K562 (cell line): ENCODE measurements around the gene F2. TPM values are rescaled to one million over a fixed set of nuclear protein-coding genes. Genes with fewer than 3 reads are reported as not detected.

Experiments used
- ATAC-seq: fragments of 200-7000 bp; cut with Tn5 transposase; 3 replicates; pipeline ENCODE4 v1.9.1; 2020; ENCODE audit warnings: moderate library complexity
- BruUV-seq: library from RNA; stranded (reverse); fragments of 400-500 nt; replicated peaks from 2 replicates; lab custom pipeline; 2021; lab: Mats Ljungman, UMichigan
- CTCF ChIA-PET: fragments of 300-600 bp; formaldehyde crosslinking; extraction: SDS; loops from one replicate; lab custom pipeline; 2021; ENCODE audit warnings: low intra/inter-chr PET ratio; lab: Yijun Ruan, JAX
- POLR2A ChIA-PET: fragments of 300-600, 350-650 bp; sonication (Branson Sonifier 250); formaldehyde crosslinking; extraction: SDS; loops from one replicate; lab custom pipeline; 2021; ENCODE audit warnings: antibody characterized with exemption, inconsistent platforms; lab: Yijun Ruan, JAX
- DNase-seq, 4 experiments: peaks; one replicate each; pipeline versions ENCODE4 v3.0.0 to v3.0.0-alpha.2; 2011 to 2018; ENCODE audit warnings: low spot score in 3 of 4, mixed read lengths in 3 of 4; ENCODE audit errors: extremely low read depth in 1 of 4
- FAIRE-seq: peaks from 2 replicates; lab custom pipeline; 2011; peaks lifted over from hg19 to GRCh38; lab: Jason Lieb, UNC
- H2AFZ ChIP-seq: 2 replicates; pipeline ENCODE4 v1.6.0; 2011; ENCODE audit warnings: low read depth, low read length, control low read depth, inconsistent platforms
- H3K27ac ChIP-seq: fragments of 200-600 bp; 3 replicates; pipeline ENCODE4 v1.8.0; 2011; ENCODE audit warnings: low read depth, mild to moderate bottlenecking, control low read depth, inconsistent platforms, low read length, moderate library complexity, mixed read lengths; ENCODE audit errors: extremely low read depth
- H3K27me3 ChIP-seq, 2 experiments: fragments of 300-600 bp in 1 of 2; 2 replicates in 1 of 2; 3 replicates in 1 of 2; pipeline versions ENCODE4 v1.6.0 to v1.8.0; 2011; ENCODE audit warnings: inconsistent platforms in 2 of 2, low read length in 2 of 2, mild to moderate bottlenecking in 1 of 2, mixed read lengths in 1 of 2, moderate library complexity in 1 of 2; ENCODE audit not compliant: control insufficient read depth in 2 of 2, insufficient read depth in 2 of 2
- H3K36me3 ChIP-seq: fragments of 300-600 bp; 3 replicates; pipeline ENCODE4 v1.8.0; 2011; ENCODE audit warnings: mild to moderate bottlenecking, low read length, inconsistent platforms; ENCODE audit not compliant: control insufficient read depth, insufficient read depth
- H3K4me1 ChIP-seq, 2 experiments: fragments of 200-600 bp in 1 of 2; replicated peaks in 1 of 2; 2 replicates in 1 of 2; 3 replicates in 1 of 2; pipeline versions ENCODE4 v1.5.1 to v1.8.0; 2011; ENCODE audit warnings: inconsistent platforms in 2 of 2, low read length in 2 of 2, mild to moderate bottlenecking in 1 of 2, mixed read lengths in 1 of 2, moderate library complexity in 1 of 2; ENCODE audit not compliant: control insufficient read depth in 2 of 2, insufficient read depth in 2 of 2
- H3K4me2 ChIP-seq: 2 replicates; pipeline ENCODE4 v1.6.1; 2011; ENCODE audit warnings: low read length, control low read depth, inconsistent platforms, mixed read lengths; ENCODE audit not compliant: insufficient read depth
- H3K4me3 ChIP-seq: fragments of 200-600 bp; sonication (generic), shearing (Covaris generic); 2 replicates; pipeline ENCODE4 v1.5.1; 2016; ENCODE audit warnings: control low read depth, inconsistent platforms
- H3K79me2 ChIP-seq: fragments of 200-600 bp; 3 replicates; pipeline ENCODE4 v1.8.0; 2011; ENCODE audit warnings: low read length, inconsistent platforms; ENCODE audit not compliant: control insufficient read depth, insufficient read depth
- H3K9ac ChIP-seq, 2 experiments: 2 replicates each; pipeline versions ENCODE4 v1.6.0 to v1.6.1; 2011; ENCODE audit warnings: low read depth in 2 of 2, low read length in 2 of 2, control low read depth in 1 of 2, inconsistent platforms in 1 of 2, mild to moderate bottlenecking in 1 of 2, mixed read lengths in 1 of 2; ENCODE audit not compliant: insufficient read depth in 1 of 2
- H3K9me1 ChIP-seq: one replicate; pipeline ENCODE4 v1.6.0; 2011; ENCODE audit warnings: inconsistent platforms, mild to moderate bottlenecking, low read length, moderate library complexity; ENCODE audit not compliant: control insufficient read depth, insufficient read depth
- H3K9me3 ChIP-seq: replicated peaks from 2 replicates; pipeline ENCODE4 v1.5.1; 2011; ENCODE audit warnings: low read depth, low read length, inconsistent platforms; ENCODE audit not compliant: control insufficient read depth, insufficient read depth
- H4K20me1 ChIP-seq: replicated peaks from 2 replicates; pipeline ENCODE4 v1.6.1; 2011; ENCODE audit warnings: low read length, inconsistent platforms, mixed read lengths; ENCODE audit not compliant: control insufficient read depth, insufficient read depth
- ZNF740 ChIP-seq, 3 experiments: fragments of 200-800 bp in 1 of 3; sonication (Bioruptor generic) in 1 of 3; sonication (generic) in 1 of 3; formaldehyde crosslinking in 1 of 3; IDR thresholded peaks; 2 replicates each; pipeline versions ENCODE4 v1.6.1 to v1.8.0; 2016 to 2022; ENCODE audit warnings: mild to moderate bottlenecking in 2 of 3, missing compliant biosample characterization in 2 of 3, missing genetic modification characterization in 2 of 3, missing genetic modification reagents in 1 of 3
- WGBS: fragments of 100-300 bp; shearing (Covaris generic); methylation state at CpG from one replicate; pipeline ENCODE4 v1.1.6; 2016; ENCODE audit warnings: low coverage, mixed read lengths; ENCODE audit not compliant: insufficient coverage; ENCODE audit errors: missing lambda C conversion rate; 5-methylcytosine and 5-hydroxymethylcytosine counted together
- in situ Hi-C: fragments of 300-500 bp; cut with MboI; formaldehyde crosslinking; loops from 4 replicates; pipeline ENCODE4 v1.15.0; 2018; ENCODE audit warnings: inconsistent platforms, mixed read lengths
- intact Hi-C: fragments of 100-400 bp; cut with micrococcal nuclease; formaldehyde crosslinking; loops from 2 replicates; pipeline ENCODE4 v1.14.2; 2022
- polyA plus RNA-seq, 8 experiments: library from polyadenylated mRNA; depleted of rRNA in 4 of 8; stranded (reverse) in 5 of 8; unstranded in 3 of 8; fragments of >200 nt; fragmentation: Nextera tagmentation in 2 of 8; fragmentation: Illumina TruSeq in 1 of 8; extraction: Ambion mirVana in 2 of 8; extraction: Trizol in 1 of 8; gene quantifications; 2 replicates each; pipeline versions ENCODE4 v1.2.1 to v1.2.3, GENCODE V29; 2011 to 2014; ENCODE audit warnings: inconsistent platforms in 1 of 8, missing spikeins in 1 of 8
- total RNA-seq, 7 experiments: library from RNA; depleted of rRNA in 6 of 7; stranded (reverse); fragments of >200 nt in 6 of 7; fragmentation: Illumina TruSeq in 2 of 7; extraction: Trizol in 2 of 7; gene quantifications; 2 replicates each; pipeline versions ENCODE4 v1.2.1 to v1.2.3, GENCODE V29; 2011 to 2021; ENCODE audit warnings: low replicate concordance in 1 of 7

The F2 gene
- total and polyA plus RNA-seq, 9 of the 15 experiments (the other 6 are each of a cell fraction or from before 2014, with no cell fraction given) = 0.16 TPM; not detected in 8

GRCh38 chr11:46728659-46729040 is 9.6 kb downstream of the F2 start:
- Histone ChIP-seq H3K9me1 (no peaks in the 10 kb centered on the region), H3K27ac (no peak overlapping the region), H2AFZ (no peak overlapping the region), H3K4me3 (no peak overlapping the region), H3K9me3 (no peaks in the 10 kb centered on the region), H3K9ac (peak overlapping the region in 1 of 2 experiments; percentile 74; a peak in 1 of 4 replicates), H3K27me3 (no peaks in the 10 kb centered on the region), H3K36me3 (no peaks in the 10 kb centered on the region), H3K79me2 (no peaks in the 10 kb centered on the region), H3K4me1 (peaks cover 0 to 16% of the 10 kb centered on the region in 2 experiments; a peak in 2 of 5 replicates), H4K20me1 (no peaks in the 10 kb centered on the region), H3K4me2 (no peak overlapping the region)
- FAIRE-seq (no peak), DNase-seq (no peak), ATAC-seq (no peak)
- WGBS = 55% methylated on average over 9 of the region's 9 CpGs
- CTCF ChIA-PET = no interaction called here
- POLR2A ChIA-PET = interaction anchor here (2.1 kb wide), 1 partner anchor 14 kb away, joined by 6 read pairs; no protein-coding TSS in a partner anchor
- in situ Hi-C loops = no loop called here
- intact Hi-C loops = no loop called here
- BruUV-seq = no TSS peak
- no peak for TF ChIP-seq ZNF740 (CRISPR knock-in tag; IDR thresholded peaks at IDR 0.05)
- no peak for TF ChIP-seq ZNF740 (tag; IDR thresholded peaks at IDR 0.05)
